Effector CD8-positive, alpha-beta T cell (primary cell): Measurements from ENCODE around the gene INTS1.
"Not testable (repeated sequence)": the region's sequence is repeated elsewhere in the genome, so short reads cannot be mapped to it uniquely, and the experiment has no call there.

Experiments
- DNase-seq: peaks from one replicate; lab custom pipeline; 2025; lab: John Stamatoyannopoulos, UW

INTS1 gene

DNA sequence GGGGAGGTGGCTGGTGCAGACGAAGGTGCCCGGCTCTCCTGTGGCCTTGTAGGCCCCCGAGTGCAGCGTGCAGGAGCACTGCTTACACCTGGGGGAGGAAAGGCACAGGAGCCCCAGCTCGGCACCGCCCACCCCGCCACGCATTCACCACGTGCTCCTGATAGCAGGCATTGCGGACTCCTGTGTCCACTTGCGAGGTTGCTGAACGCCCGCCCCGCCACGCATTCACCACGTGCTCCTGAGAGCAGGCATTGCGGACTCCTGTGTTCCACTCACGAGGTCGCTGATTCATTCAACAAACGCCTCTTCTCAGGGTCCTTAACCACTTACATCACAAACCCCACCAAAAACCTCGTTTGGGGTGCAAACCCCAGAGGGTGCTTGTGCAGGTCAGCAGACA lies 58.8 kb downstream of the INTS1 start:
- DNase-seq, result no peak

DNA sequence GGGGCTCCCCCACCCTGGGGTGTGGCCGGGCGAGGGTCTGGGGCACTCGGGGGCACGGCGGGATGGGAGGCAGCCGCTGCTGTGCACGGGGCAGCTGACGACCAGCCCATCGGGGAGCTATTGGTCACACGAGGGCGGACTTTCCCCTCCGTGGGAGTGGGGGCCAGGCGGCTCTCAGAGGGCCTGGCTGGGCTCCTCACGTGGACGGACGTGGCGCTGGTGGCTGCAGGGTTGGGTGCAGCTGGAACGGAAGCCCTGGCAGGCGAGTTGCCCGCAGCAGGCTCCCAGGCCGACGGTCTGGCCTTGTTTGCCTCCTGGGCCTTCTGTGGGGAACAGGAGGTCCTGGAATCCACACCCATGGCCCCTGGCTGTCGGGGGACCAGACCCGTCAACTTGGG lies 59.3 kb downstream of the INTS1 start:
- no peak for DNase-seq

DNA sequence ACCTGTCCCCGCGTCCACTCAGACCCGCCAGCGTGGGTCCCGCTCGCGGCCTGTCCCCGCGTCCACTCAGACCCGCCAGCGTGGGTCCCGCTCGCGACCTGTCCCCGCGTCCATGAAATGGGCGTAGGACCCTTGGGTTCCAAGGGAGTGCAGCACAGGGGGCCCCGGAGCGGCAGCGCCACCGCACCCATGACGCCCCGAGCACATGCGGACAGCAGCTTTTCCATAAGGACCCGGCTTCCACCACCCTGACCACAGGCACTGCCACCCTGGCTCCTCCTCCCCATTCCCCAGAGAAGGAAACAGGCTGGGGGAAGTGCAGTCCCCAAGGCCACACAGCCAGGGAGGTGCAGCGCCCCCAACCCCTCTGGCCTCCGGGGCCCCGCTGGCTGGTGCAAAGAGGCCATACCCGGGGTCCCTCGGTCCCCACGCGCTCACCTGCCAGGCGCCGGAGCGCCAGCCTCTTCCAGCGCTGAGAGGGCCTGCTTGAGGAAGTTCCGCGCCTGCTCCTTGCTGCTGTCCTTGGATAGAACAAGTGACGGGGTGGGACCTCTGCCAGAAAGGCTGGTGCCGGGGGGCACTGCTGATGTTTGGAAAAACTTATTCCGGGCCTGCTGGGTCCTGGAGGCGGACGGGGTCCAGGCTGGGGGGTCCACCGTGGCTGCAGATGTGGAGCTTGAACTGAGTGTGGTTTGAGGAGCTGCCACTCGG lies 59.8 kb downstream of the INTS1 start:
- DNase-seq, result no peak

DNA sequence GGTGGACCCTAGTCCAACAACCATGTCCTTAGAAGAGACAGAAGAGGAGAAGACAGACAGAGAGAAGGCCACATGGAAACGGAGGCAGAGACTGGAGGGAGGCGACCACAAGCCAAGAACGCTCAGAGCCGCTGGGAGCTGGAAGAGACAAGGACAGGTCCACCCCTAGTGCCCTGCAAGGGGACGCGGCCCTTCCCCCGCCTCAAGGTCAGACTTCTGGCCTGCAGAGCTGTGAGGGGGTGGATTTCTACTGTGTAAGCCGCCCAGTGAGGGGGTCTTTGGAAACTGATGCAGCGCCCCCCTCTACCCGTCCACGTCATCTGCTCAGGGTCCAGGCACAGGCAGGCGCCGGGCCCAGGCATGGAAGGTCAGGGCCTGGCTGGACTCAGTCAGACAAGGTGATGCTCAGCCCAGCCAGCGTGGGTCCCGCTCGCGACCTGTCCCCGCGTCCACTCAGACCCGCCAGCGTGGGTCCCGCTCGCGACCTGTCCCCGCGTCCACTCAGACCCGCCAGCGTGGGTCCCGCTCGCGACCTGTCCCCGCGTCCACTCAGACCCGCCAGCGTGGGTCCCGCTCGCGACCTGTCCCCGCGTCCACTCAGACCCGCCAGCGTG lies 60.5 kb downstream of the INTS1 start:
- not testable (repeated sequence) for DNase-seq

DNA sequence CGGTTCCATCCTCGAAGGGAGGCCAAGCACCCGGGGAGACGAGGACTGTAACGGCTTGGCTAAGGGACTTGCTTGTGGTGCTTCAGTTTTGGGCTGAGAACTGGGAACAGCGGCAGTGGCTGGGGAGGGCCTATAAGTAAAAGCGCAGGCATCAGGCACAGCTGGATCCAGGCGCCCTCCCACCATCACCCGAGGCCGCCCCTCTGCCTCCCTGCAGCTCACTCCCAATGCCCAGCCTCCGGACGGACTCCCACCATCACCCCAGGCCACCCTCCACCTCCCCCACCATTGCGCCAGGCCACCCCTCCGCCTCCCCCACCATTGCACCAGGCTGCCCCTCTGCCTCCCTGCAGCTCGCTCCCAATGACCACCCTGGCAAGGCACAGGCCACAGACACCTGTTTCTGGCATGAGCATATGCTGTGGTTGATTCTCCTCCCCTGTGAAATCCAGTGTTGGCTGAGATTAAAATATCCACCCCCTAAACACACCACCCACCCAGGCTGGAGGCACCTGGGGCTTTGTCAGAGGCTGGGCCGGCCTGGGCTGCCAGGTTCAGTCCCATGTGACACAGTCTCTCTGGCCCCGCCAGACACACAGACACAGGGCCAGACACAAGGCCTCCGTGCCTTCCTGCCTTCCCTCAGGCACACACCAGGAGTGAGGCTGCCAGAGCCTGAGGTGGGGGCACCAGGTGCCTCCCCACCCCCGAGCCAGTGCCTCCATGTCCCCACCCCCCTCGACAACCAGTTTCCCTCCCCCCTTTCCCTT lies 61.6 kb downstream of the INTS1 start:
- no peak for DNase-seq

DNA sequence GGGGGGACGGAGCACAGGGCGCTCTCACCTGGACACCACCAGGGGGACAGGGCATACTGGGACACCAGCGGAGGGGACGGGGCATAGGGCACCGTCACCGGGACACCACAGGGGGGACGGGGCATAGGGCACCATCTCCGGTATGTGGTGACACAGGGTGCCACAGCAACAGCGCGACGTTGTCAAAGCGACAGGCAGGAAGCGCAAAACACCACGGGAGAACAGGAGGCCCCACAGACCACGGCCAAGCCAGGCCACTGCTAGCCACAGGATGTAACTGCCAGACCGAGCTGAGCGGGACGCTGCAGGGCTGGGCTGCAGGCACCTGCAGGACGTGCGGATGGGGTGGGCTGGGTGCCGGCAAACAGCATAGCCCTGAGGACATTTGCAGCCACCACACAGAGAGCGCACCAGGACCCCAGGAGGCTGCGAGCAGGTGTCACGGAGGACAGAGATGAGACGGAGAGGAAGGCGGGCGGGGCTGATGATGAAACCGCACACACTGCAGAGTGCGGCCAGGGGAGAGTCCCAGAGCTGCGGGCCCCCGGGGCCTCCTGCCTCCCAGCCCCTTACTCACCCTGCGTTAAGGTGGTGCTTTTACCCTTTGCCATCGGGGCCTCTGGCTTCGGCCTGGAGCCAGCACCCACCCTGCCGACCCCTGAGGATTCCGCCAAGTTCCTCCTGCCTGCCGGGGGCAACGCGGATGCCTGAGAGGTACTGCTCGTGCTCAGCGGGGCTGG lies 62.4 kb downstream of the INTS1 start:
- DNase-seq, result no peak

DNA sequence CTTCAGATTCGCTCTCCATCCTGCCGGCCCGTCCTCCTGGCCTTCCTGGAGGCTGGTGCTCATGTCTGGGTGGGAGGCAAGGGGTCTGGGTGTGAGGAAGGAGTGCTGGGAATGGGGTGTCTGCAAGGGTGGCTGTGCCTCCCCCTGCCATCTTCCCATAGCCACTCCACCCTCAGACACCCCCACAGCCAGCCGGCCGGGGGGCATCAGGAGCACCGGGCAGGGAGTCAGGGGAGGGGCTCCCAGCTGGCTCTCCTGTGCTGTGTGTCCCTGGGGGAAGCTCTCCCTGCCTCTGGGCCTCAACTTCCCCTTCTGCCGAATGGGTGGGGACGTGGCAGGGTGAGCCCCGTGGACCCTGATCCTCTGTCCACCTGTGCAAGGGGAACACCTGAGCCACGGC lies 63.6 kb downstream of the INTS1 start:
- no peak for DNase-seq

DNA sequence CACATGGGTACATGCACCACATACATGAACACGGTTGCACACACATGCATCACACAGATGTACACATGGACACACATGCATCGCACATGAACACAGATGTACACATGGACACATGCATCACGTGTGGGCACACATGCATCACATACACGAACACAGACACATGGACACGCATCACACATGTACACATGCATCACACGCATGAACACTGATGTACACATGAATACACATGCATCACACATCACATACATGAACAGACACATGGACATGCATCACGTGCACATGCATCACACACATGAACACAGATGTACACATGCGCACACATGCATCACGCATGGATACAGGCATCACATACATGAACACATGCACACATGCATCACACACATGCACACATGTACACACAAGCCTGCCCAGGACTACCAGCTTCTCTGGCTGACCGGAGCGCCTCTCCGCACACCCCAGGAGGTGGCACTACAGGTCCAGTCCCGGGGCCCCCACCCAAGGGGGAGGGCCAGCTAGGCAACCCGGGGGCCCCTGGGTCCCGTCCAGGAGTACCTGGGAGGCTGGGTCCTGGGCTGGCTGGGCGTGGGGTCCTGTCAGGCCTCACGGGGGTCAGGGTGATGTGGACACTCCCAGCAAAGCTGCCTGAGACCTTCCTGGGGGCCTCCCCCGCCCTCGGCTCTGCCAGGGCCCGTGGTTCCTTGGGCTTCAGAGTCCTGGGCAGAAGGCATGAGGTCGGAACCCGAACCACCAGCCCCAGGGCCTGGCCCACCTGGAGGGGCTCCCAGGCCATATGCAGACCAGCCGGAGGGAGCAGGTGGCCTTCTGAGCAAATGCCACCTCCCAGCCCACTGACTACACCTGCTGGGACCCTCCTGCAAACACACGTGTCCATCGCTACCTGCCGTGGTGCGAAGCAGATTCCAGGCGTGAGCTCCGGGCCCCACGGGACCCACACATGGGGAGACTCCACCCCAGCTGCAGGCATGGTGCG lies 64.5 kb downstream of the INTS1 start:
- no peak for DNase-seq

DNA sequence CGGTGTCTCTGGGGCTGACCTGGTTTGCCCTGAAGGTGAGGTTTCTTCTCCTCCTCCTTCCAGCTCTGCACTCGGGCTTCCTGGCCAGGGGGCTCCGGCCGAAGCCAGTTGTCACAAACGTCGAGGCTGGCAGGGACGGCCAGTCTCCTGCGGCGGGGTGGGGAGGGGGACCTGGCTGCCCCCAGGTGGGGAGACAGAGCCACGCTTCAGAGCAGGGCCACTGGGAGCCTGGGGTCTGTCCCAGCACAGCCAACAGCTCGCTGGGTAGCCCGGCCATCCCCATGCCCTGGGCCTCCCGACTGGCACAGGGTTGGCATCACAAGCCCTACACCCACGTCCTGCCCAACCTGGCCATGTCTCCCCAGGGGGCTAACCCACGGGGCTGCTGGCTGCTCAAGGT lies 65.4 kb downstream of the INTS1 start:
- DNase-seq, result no peak

DNA sequence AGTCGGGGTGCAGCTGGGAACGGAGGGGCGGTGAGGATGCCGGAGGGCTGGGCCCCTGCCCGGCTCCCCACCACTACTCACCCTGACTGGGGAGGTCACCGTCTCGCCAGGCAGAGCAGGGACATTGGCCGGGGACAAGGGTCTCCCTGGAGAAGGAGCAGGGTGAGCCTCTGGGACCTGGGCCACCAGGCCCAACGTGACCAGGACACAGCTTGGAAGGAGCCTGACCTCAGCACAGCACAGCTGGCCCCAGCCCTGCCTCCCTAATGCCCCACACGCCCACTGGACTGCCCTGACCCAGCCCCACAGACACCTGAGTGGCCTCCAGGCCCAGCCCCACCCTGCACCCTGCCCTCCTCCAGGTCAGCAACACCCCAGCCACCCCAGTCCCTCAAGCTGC lies 66.0 kb downstream of the INTS1 start:
- DNase-seq, result no peak

DNA sequence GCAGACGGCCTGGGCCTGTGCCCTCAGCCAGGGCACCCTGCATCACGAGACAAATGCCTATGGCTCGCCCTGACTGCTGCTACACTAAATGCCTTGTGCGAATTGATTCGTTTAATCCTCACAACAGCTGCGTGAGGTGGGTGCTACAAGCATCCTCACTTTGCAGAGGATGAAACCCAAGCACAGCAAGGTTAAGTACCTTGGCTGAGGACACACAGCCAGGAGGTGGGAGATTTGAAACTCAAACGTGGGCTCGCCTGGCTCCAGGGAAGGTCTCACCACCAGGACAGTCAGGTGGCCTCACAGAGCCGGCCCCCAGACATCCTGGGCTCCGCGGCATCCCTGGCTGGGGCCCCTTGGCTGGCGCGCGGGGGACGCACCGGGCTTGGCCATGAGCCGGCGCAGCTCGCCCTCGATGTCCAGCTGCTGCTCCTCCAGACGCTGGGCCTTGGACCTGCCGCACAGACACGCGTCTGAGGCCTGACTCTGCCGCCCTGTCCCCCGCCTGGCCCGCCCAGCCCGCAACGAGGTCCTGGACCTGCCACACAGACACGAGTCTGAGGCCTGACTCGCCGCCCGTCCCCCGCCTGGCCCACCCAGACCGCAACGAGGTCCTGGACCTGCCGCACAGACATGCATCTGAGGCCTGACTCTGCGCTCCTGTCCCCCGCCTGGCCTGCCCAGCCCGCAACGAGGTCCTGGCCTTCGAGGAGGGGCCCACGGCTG lies 66.9 kb downstream of the INTS1 start:
- DNase-seq, result no peak

DNA sequence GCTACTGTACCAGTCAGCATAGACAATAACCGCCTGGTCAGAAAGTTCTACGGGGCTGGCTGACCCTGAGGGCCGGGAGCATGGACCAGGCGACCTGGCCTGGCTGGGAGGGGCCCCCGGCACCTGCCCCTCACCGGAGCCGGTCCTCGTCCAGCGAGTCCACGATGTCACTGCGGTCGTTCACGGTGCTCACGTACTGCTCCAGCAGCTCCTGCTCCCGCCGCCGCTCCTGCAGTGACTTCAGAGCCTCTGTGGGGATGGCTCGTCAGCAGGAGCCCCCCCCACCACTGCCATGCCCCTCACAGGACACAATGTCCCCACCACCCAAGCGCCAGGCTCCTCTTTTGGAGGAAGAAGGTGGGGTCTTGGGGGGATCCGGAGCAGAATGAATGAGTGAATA lies 67.6 kb downstream of the INTS1 start:
- DNase-seq, result no peak

DNA sequence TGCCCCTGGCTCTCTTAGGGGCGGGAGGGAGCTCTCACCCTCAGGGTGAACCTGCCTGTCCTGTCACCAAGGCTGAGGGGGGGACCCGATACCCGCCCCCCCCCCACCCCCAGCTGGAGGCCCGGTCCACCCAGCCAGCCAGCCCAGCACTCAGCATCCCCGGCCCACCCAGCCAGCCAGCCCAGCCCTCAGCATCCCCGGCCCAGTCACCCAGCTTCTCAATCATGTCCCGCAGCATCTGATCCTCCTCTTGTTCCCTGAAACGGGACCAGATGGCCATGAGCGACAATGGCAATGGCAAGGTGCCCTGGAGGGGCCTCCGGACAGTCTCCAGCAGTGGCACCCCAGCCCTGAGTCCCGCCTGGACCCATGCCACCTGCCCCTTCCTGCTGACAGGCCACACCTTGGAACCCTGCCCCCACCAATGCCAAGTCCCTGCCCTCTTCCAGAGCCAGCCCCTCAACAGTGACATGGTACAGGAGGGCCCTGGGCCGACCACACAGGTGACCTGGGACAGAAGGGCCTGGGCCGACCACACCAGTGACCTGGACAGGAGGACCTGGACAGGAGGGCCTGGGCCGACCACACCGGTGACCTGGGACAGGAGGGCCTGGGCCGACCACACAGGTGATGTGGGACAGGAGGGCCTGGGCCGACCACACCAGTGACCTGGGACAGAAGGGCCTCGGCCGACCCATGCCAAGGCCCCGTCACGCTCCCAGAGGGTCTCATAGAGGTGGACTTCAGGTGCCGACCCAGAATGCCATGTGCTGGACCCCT lies 69.1 kb downstream of the INTS1 start:
- no peak for DNase-seq

DNA sequence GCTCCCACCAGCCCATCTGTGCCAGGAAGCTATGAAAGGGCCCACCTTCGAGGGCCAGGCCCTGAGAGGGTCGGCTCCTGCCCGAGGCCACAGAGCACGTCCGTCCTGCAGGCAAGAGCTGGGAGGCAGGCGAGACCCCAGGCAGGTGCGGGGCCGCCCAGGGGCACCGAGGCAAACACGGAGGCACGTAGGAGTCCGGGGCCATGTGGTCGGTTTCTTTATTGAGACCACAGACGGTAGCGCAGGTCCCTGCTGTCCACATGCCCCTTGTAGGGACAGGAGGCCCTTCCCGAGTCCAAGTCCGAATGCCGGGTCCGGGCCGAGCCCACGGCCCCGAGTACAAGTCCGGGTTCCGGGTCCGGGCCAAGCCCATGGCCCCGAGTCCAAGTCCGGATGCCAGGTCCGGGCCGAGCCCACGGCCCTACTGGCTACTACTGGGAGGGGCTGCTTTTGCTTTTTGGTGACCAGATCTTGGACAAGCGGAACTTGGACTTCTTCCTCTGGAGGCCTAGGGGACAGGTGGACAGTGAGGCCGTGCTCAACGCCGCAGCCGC lies 69.9 kb downstream of the INTS1 start:
- no peak for DNase-seq

DNA sequence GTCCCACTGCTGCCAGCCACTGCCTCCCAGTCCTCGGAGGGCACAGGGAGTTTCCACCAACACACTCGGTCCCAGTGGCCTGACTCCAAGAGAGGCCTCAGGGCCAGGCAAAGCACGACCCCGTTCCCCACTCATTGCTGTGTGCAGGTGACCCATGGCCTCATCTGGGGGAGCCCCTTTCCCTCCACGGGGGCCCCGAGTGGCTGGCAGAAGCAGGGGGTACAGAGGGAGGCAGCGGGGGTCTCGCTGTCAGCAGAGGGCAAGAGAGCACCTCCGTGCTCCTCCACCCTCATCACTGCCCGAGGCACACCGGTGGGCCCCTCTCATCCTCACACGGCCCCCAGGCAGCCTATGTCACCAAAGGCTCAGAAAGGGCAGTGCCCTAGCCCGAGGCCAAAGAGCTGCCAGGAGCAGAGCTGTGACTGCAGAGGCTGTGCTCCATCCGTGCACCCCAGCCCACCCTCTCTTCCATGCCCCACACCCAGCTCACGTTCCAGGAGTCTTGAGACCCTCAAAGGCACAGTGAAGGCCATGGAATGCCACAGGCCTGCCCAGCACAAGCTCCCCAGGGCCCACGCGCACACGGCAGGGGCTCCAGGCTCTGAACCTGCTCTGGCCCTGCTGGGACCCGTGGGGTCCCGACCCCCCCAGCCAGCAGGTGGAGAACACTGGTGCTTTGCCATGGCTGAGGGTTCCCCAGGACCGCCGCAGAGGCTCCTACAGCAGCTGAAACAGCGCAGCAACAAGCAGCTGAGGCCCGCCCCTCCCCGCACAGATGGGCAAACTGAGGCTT lies 70.9 kb downstream of the INTS1 start:
- no peak for DNase-seq

DNA sequence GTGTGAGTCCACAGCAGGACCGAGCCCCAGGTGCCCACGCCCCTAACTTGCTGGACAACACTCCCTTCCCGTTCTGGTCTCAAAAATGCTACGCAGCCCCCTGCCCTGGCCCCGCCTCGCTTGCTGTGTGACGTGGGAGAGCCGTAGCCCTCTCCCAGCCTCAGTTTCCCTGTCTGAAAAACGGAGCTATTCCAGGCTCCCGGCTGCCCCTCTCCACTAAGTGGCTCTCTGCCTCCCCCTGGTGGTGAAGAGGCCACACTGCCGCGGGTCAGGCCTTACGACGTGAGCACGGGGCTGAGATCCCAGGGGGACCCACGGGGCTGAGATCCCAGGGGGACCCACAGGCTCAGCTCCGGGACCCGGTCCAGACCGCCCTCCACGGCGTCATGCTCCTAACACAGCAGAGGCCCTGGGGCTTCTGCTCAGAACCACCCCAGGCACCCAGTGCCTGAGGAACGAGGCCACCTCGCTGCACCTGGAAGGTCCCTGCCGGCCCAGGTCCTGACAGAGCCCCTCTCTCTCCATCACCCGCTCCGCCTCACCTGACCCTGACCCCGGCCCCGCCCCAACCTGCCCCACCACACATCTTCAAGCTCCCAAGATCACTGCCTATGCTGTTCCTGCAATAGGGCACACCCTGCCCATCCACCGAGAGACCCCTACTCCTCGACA lies 71.6 kb downstream of the INTS1 start:
- peak; percentile 81 for DNase-seq

DNA sequence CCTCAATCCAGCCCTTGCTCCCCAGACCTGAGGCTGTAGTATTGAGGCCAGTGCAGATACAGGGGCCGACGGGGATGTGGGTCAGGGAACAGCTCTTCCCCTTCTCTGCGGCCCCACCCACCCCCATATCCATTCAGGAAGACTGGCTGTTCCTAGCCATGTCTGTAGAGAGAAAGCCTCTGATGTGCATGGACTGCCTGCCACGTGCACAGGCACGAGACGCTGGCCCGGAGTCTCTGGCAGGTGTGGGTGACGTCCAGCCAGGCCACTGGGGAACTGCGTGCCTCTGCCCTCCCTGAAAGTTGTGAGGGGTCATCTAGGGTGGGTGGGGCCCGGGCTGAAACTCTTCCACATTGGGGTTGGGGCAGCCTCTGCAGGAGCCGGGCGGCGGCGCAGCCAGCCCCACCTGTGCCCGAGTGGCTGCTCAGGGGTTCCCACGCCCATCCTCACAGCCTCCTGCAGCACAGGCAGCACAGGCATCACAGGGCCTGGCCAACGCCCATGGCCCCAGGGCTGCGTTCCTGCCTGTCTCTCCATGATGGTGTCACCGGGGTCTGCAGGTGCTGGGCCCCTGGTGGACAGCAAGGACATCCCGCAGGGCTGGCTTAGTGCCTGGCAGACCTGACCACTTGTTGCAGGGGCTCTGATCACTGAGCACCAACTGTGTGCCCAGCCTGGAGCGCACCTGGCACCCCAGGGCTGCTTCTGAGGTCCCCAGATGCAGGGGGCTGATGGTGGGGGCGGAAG lies 72.4 kb downstream of the INTS1 start:
- DNase-seq, result no peak
